ENCODE measurements around the gene PLPPR5.

- TF ChIP-seq EP300 (IDR thresholded peaks at IDR 0.05) = no peak
- no peak for TF ChIP-seq CTCF (IDR thresholded peaks at IDR 0.05)
- no peak for TF ChIP-seq POLR2AphosphoS5 (IDR thresholded peaks at IDR 0.05)
These were observed 6.0 kb upstream of the PLPPR5 start for GRCh38 chr1:99010679-99011078.

All from sigmoid colon (tissue), 4 donors.